Thyroid gland (tissue), 4 donors: ENCODE data around the gene EFCAB5.

Source experiments
- POLR2A ChIP-seq, 2 donors: fragments of 450-650 bp; IDR thresholded peaks; one replicate each; pipeline ENCODE4 v1.6.1; 2017; ENCODE audit warnings: antibody characterized with exemption in 2 of 2, mild to moderate bottlenecking in 2 of 2, moderate library complexity in 1 of 2
- TF ChIP-seq, protein P1 (sequence below), 6 experiments: fragments of 200-600 bp in 3 of 6; fragments of 450-650 bp in 3 of 6; sonication (generic) in 3 of 6; IDR thresholded peaks; one replicate each; pipeline ENCODE4 v1.5.1; 2016 to 2019; ENCODE audit warnings: antibody characterized with exemption in 6 of 6, mild to moderate bottlenecking in 2 of 6, inconsistent platforms in 1 of 6, moderate library complexity in 1 of 6

DNA sequence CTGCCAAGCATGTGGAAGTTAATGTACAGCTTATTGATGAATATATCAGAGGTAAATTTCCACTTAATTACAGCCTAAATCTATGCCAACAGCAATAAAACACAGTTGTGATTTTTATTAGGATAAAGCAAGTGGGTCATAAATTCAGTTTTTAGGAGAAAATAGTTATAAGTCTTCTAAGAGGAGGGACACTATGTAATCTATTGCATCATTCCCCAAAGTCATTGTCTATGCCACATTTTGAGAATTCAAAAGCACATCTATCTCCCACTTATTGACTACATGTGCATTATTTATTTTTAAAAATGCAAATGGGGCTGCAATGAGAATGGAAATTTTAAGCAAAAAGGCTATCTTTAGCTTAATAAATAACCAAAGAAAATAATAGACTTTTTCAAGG, 151.5 kb downstream of the EFCAB5 start:
- TF ChIP-seq, protein P1, sequence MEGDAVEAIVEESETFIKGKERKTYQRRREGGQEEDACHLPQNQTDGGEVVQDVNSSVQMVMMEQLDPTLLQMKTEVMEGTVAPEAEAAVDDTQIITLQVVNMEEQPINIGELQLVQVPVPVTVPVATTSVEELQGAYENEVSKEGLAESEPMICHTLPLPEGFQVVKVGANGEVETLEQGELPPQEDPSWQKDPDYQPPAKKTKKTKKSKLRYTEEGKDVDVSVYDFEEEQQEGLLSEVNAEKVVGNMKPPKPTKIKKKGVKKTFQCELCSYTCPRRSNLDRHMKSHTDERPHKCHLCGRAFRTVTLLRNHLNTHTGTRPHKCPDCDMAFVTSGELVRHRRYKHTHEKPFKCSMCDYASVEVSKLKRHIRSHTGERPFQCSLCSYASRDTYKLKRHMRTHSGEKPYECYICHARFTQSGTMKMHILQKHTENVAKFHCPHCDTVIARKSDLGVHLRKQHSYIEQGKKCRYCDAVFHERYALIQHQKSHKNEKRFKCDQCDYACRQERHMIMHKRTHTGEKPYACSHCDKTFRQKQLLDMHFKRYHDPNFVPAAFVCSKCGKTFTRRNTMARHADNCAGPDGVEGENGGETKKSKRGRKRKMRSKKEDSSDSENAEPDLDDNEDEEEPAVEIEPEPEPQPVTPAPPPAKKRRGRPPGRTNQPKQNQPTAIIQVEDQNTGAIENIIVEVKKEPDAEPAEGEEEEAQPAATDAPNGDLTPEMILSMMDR (IDR thresholded peaks at IDR 0.05), result no peak
- TF ChIP-seq POLR2A (IDR thresholded peaks at IDR 0.05), result no peak
